HG03066 (cell line): Measurements from ENCODE around the gene MRPS23.

Experiments
- ATAC-seq: cut with Tn5 transposase; IDR thresholded peaks from one replicate; pipeline ENCODE4 v1.9.1; 2021; ENCODE audit warnings: low read depth; ENCODE audit not compliant: unreplicated experiment

MRPS23 gene

DNA sequence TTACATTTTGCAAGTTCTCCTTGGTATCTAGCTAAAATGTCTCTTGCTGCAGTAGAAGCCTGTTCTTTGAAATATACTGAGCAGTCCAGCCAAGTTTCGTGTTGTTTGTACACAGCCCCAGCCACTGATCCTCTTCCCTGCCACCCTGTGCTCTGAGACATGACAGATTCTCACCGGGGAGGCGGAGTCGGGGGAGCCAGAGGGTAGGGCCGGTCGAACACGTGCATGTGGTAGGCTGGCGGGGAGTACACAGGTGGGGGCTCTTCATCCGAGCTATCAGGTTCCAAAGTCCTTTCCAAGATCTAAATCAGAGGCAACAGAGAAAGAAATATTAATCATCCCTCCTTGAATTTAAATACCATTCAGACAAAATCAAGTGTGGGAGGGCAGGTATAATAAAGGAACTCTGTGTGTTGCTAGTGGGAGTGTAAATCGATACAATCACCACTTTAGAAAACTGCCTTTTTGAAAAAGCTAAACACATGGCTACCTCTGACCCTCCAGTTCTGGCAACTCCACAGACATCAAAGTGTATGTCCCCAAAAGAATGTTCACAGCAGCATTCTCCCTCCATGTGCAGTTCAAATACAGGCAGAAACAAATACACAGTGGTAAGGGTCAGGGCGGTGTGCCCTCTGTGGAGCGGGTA is 29.7 kb upstream of the MRPS23 start:
- ATAC-seq, result no peak

DNA sequence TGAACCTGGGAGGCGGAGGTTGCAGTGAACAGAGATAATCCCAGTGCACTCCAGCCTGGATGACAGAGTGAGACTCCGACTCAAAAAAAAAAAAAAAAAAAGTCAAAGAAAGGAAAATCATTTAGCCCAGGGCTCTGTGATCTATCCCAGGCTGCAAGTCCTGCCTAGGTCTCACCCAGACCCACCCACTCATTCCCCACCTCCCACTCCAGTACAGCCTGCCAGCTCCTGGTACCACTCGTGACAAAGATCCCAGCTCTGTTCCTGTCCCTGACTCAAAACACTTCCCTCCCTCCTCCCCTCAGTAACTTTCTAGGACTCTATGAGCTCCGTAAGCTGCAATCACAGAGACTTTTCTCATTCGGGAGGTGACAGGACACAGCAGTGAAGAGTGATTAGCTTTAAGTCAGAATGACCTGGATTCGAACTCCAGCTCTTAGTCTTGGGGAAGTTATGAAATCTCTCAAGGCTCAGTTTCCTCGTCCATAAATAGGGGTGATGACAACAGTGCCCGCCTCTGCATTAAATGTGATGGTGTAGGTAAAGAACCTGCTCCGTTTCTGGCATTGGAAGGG is 28.0 kb upstream of the MRPS23 start:
- no peak for ATAC-seq

DNA sequence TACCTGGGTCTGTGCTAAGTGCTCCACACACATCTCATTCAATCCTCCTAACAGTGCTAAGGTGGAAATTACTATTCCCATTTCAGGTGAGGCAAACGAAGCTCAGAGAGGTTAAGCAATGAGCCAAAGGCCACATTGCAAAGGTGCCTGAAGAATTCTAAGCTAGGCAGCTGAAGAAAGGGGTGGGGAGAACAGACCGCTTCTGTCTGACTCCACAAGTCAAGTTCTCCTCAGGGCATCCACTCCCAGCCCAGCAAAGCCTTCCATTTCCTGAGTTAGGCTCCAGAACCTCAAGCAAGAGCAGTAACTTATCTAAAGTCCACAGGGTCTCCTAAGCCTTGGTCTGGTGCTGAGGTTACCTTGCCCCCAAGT is 27.0 kb upstream of the MRPS23 start:
- no peak for ATAC-seq

DNA sequence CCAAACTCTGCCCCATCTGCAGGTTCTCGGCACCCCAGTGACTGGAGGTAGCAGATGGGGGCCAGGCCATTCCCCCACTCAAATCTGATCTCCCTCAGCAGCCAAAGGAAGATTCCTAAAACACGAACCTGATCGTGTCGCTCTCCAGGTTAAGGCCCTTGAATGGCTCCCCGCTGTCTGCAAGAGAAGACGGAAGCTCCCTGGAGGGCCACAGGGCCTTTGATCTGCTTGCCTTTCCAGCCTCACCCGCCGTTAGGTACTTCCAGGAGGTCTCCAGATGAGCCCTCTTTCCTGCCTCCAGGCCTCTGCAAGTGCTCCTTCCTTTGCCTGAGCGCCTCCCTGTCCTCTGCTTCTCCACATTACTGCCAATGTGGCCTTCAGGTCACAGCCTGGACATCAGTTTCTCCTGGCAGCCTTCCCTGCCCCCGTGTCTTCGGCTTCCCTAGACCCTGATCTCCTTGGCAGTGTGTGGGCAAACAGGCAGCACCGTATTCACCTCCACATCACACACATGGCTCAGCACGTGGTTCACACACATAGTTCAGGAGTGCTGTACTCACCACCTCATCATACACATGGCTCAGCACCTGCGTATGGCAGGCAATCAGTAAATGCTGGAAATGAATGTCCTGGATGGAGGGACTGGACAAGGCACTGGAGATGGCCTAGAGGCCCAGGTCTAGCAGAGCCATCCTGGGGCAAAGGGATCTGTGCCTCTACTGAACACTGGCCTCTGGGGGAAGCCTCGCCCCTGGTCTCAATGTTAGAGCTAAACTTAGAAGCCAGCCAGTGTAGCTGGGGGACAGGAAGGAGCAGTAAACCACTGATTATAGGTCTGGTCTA is 26.4 kb upstream of the MRPS23 start:
- ATAC-seq, result no peak

DNA sequence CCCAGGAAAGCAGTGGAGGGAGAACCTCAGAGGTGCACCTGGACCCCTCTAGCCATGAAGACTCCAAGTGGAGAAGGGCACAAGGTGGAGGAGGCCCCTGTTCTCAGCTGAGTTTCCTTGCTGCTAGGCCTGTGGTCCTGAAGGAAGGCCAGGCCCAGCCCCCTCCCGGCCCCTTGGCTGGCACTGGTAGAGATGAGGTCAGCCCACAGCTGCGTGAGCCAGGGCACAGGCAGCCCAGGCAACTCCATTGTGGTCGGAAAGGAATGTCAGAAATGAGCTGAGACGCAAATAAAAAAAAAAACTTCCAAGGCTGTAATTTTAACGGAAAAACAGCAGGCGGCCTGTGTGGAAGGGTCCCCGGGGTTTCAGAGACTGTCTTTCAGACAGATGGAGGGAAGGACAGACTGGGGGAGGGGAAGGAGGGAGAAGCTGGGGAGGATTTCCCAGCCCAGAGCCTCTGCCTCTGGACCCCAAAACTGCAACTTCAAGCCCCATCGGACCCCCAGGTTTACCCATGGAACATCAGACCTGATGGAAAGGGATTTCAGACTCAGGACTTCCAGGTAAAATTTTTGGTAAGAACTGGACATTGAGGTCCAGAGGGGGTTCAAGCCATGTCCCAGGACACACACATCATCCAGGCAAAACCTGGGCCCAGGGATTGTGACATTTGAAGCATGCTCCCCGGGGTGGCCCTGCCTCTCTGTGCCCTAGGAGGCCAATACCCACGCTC is 25.6 kb upstream of the MRPS23 start:
- no peak for ATAC-seq

DNA sequence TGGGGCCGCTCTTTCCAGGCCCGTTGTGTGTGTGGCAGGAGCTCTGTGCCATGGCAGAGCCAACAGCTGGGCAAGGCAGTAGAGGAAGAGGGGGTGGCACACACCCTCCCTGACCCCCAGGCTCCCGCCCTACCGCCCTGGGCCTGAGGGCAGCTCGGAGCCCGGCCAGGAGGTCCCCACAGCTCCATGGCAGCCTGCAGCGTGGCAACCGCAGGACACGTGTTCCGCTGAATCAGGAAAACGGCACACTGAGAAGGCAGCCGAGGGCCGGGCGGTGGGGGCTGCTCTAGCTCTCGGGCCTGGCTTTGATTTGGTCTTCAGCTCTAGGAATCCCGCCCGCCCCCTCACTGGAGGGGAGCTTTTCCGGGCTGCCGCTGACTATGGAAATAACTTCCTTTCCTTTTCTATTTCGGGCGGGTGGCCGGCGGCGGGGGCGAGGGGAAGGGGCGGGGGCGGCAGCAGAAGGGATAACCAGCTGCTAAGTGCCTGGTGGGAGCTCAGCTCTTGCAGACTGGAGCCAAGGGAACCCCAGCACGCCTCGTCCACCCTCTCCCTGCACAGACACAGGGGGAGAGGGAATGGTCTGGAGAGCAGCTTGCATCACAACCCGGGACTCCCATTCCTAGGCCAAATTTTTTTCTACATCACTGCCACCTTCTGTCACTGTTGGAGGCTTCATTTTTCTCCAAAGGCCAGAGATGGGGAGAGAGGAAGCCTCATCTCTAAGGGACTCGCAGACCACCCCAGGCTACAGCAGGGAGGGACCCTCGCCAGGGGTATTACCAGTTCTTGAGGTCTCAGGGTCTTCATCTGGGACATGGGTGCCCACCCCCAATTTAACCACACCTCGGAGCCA is 24.8 kb upstream of the MRPS23 start:
- ATAC-seq, result no peak

DNA sequence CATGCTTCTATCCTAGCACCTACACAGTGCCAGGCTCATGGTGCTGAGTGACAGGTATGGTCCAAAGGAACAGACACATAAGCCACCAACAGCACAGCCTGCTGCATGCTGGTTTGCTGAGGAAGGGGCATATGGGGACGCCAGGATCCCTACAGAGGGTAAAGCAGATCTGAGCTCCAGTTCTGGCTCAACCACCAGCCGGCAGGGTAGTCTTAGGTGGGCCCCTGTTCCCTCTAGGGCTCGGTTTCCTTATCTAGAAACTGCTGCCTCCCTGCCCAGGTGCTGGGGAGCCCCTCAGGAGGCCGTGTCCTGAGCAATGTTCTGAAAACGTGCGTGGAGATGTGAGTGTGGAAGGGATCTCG is 24.2 kb upstream of the MRPS23 start:
- ATAC-seq, result no peak

DNA sequence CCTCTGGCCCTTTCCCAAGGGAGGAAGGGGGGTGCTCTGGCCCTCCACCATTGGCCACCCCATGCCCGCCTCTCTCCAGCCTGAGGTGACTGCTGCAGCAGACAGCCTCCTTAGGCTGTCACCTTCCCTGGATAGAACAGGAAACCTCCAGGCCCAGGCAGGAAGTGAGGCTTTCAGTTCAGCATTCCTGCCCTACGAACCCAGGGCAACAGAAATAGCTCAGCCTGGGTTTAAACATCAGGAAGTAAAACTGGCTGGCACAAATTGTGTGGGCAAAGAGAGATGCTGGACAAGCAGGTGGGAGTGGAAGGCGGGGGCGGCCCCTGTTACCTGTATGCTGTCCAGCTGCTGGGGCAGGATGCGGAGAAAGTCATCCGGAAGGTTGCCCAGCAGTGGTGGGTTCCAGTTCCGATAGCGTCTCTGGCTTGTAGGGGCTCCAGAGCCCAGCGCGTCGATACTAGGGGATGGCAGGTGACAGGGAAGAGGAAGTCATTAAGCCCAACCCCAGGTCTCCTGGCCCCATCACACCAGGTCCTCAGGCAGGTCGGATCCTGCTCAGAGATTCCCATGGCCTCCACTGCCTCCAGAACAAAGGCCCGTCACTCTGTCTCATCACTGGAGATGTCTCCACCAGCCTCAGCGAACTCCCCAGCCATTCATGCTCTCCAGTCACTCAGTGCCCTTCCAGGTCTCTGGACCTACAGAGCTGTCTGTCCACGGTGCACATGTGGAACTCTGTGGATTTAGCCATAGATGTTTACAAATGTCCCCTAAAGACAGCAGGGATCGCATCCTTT is 23.6 kb upstream of the MRPS23 start:
- no peak for ATAC-seq

DNA sequence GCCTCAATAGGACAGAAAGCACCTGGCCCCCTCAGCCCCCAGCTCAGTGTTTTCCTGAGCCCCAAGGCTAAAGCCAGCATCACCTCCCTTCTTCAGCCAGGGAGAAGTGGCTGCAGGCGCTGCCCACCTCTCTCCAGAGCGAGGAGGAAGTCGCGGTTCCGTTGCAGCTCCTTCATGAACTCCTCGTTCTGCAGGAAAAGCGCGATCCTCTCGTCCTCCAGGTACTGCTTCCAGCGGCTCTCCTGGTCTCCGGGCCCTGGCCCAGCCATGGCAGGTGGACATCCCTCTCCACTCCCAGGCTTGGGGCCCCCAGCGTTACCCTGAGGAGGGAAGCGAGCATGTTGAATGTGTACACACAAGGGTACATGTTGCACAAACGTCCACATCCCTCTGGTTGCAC is 22.7 kb upstream of the MRPS23 start:
- no peak for ATAC-seq

DNA sequence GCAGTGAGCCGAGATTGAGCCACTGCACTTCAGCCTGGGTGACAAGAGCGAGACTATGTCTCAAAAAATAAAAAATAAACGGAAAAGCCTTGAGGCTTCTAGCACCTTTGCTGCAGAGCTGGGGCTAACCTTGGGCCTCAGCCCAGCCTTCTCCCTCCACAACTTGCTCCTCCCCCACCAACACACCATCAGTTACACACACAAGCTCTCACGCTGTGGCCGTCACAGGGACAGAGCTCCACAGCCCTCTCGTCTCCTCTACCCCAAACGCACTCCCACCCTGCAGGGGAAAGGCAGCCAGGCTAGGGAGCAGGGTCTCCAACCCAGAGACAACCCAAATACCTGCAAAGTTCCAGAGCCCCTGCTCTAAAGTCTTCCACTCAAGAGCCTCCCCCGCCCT is 22.0 kb upstream of the MRPS23 start:
- ATAC-seq, result no peak

DNA sequence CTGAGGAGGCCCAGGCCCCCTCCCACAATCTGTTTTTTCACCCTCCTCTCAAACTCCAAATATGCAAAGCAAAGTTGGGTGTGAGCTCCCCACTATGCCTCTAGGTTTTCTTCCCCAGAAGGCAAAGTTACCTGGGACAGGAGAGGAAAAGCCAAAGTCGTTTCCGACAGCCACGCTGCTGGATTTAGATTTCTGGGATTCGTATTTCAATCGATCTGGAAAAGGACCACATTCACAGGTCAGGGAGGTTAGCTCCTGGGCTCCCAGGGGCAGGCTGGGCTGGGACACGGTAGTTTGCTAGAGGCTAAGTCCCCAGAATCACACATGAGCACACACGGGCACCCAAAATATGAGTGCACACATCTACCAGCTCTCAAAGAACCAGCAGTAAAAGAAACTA is 21.3 kb upstream of the MRPS23 start:
- no peak for ATAC-seq

DNA sequence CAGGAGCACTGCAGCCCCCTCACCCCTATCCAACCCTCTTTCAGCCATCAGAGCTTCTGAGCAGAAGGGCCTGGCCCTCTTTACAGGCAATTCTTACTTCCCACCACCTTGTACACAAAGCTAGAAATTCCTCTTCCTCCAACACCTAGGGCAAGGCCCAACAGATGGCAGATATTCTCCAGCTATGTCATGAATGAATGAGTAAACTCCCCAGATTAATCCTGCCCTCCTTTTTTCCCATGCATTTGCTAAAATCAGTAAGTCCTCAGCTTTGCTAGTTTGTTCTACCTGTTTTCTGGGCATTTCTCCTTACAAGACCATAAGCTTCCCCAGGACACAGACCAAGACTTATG is 20.4 kb upstream of the MRPS23 start:
- ATAC-seq, result no peak

DNA sequence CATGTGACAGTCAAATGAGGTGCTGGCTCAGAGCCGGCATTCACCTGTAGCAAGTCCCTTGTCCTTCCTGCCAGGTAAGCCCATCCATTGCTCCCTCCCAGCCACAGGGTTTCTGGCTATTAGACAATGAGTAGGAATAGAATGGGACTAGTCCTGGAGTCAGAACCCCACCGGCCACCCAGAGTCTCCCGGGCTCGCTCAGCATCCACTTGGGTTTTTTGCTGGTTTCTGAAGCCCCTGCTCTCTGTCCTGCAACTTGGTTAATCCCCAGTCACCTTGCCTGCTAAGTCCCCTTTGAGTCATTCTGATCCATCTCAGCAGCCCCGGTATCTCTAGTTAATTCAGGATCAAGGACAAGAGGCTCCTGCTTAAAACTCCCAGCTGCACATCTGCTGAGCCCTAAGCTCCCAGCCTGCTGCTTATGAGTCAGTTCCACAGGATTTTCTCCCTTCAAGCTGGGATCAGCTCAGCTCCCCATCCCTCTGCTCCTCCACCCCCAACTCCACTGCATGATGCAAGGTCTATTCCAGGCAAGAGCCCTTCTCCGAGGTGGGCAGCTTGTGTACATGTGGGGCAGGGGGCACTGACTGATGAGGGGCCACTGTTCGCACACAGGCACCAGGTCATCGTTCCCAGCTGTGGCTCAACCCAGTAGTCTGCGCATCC is 19.9 kb upstream of the MRPS23 start:
- no peak for ATAC-seq

DNA sequence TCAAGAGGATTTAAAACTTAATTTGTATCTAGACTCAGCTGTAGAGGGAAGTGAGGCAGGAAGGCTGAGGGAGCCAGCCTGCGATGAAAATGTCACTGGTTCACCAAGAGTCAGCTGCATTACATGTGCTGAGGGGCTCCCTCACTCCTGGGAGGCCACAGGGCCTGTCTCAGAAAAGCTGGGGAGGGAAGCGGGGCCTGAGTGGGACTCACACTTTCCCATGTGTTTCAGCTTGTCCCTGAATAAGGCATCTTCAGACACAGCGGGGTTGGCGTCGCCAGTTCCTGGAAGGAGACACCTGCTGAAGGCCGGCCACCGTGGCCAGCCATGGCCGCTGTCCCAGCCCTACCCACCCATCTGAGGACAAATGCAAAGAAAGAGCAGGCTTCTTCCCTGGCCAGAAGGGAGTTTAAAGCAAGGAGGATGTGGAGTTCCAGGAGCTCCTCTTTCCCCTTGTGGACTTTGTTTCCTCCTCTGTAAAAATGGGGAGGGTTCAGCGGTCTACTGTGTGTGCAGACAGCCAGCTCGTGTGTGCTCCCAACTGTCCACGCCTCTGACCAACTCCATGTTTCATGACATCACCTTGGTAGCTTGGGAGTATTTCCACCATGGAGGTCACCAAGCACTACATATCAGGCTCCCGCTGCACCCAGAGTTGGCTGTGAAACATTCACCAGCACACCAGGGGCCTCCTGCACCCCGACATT is 19.2 kb upstream of the MRPS23 start:
- ATAC-seq, result no peak

DNA sequence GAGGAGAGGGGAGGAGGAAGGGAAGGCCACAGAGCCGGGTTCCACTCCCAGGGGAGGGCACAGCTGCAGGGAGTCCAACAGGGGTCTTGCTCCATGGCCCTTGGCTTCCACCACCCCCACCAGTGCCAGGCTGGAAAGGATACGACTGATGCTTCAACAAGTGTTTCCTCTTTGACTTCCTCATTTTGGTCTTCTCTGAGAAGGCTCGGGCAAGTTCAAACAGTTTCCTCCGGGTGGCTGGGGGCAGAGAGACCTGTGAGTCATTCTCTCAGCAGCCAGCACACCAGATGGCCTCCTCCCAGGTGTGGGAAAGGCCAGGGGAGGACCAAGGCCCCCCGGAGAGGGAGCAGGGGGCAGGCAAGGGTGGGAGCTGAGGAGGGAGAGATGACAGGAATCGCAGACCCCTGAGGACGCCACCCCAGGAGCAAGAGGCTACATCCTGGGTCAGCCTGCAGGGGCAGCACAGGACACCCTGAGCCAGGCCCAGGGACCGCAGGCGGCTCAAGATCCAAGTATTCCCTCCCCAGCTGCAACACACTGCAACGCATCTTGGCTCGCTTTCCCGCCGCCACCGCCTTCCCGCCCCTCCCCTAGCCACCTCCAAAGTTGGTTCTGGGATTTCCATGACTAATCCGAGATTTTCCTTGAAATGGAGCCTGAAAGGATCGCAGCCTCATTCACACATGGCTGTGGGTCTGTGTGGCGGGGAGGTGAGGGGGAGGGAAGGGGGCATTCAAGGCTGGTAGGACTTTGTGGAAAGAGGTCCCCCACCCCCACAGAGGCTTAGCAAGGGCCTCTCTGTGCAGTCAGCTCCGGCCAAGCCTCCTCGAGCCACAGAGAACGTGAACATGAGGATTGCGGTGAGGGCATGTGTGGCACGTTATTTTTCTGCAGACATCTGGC is 18.4 kb upstream of the MRPS23 start:
- ATAC-seq, result peak; percentile 78

DNA sequence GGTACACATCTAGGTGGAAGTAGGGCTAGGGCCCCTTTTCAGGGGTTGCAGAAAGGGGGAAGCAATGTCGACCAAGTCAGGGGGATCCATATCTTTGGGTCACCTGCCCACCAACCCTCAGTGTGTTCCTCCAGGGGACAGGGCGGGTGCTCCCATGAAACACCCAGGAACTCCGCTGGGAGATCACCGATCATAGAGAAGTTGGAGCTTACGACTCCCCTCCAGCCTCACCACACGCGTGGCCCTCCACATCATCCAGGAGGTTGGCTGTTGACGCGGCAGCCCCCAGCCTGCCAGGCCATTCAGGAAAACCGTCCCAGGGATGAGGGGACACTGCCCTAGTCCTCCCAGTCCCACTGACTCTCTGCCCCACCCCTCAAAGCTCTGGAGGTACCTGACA is 17.3 kb upstream of the MRPS23 start:
- no peak for ATAC-seq

DNA sequence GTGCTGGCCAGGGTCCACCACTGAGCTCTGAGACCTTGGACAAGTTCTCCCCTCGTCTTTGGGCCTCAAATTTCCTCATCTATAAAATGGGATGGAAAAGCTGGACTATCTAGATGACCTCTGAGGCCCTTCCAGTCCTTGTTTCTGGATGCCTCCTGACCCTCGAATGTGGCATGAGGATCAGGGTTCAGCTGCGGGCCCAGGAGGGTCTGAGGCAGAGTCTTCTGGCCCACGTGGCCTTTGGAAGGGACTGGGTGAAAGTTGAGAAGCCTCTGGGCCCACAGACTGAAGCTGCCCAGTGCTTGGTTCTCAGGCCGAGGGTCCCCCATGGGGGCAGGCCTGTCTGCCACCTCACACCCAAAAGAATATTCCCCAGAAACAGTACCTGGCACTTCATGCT is 16.9 kb upstream of the MRPS23 start:
- no peak for ATAC-seq

DNA sequence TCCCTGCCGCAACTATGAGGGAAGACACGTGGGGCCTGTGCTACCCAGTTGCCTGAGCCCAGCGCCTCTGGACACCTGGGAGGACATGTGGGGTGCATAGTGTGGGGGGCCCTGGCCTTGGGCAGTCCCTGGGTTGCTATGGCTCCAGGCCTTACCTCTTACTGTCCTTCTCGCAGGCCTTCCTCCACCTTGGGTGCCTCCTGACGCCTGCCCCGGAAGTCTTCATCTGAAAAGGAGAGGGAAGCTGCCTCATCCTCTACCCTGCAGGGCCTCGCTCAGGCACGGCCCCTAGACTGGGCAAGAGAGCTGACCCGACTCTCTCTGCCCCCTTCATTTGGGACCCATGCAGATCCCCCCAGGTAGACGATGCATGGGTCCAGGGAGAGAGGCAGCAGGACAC is 16.5 kb upstream of the MRPS23 start:
- ATAC-seq, result no peak
